NCI-H146 treated with DMSO at 0.1 percent for 48 hours (cell line): Measurements from ENCODE around the gene PABPC1L2B.
"Not testable (repeated sequence)": the region's sequence is repeated elsewhere in the genome, so short reads cannot be mapped to it uniquely, and the experiment has no call there.

ENCODE experiments used
- DNase-seq: peaks from one replicate; lab custom pipeline; 2025; ENCODE audit not compliant: unreplicated experiment; lab: John Stamatoyannopoulos, UW

PABPC1L2B gene

GRCh38 chrX:73002733-73003132 lies at the start of gene PABPC1L2B:
Gene PABPC1L2B, plus strand, starts transcription at chrX:73002939. Its CDS starts 704 bp downstream, at chrX:73003643.
- DNase-seq, result not testable (repeated sequence)

DNA sequence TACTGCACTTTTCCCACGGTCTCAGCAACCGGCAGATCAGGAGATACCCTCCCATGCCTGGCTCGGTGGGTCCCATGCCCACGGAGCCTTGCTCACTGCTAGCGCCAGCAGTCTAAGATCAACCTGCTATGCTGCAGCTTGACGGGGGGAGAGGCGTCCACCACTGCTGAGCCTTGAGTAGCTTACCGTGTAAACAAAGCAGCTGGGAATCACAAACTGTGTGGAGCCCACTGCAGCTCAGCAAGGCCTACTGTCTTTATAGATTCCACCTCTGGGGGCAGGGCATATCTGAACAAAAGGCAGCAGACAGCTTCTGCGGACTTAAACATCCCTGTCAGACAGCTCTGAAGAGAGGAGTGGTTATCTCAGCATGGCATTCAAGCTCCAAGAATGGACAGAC lies 42.8 kb upstream of the PABPC1L2B start:
- not testable (repeated sequence) for DNase-seq

GRCh38 chrX:72971859-72972258 lies 30.9 kb upstream of the PABPC1L2B start:
- not testable (repeated sequence) for DNase-seq

DNA sequence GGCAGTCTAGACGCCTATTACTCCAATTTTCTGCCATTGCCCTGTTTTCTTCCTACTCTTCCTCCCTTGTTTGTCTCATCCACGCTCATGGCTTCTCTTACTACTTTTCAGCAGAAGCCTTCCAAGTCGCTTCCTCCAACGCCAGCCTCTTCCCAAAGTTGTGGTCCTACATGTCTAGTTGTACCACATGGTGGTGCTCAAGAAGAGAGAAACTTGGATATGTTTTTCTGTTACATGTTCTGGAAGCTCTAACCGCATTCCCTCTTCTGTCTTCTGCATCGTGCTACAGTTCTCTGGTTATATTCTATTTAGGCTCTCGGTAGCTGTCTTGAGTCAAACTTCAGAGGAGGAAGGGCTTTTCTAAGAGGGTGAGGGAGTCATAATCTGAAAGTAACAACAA lies 27.9 kb upstream of the PABPC1L2B start:
- not testable (repeated sequence) for DNase-seq

- not testable (repeated sequence) for DNase-seq
These were observed 21.8 kb upstream of the PABPC1L2B start for GRCh38 chrX:72980894-72981469.

DNA sequence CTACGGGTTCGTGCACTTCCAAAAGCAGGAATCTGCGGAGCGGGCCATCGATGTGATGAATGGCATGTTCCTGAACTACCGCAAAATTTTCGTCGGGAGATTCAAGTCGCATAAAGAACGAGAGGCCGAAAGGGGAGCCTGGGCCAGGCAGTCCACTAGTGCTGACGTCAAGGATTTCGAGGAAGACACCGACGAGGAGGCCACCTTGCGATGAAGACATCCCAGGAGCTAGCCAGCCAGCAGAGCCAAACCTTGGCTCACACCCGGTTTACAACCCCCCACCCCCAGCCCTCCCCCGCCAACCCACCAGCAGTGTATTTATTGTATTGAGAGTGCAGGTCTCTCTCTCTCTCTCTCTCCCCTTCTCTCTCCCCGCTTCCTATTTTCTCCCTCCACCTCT lies 1.3 kb downstream of the PABPC1L2B start:
- not testable (repeated sequence) for DNase-seq

DNA sequence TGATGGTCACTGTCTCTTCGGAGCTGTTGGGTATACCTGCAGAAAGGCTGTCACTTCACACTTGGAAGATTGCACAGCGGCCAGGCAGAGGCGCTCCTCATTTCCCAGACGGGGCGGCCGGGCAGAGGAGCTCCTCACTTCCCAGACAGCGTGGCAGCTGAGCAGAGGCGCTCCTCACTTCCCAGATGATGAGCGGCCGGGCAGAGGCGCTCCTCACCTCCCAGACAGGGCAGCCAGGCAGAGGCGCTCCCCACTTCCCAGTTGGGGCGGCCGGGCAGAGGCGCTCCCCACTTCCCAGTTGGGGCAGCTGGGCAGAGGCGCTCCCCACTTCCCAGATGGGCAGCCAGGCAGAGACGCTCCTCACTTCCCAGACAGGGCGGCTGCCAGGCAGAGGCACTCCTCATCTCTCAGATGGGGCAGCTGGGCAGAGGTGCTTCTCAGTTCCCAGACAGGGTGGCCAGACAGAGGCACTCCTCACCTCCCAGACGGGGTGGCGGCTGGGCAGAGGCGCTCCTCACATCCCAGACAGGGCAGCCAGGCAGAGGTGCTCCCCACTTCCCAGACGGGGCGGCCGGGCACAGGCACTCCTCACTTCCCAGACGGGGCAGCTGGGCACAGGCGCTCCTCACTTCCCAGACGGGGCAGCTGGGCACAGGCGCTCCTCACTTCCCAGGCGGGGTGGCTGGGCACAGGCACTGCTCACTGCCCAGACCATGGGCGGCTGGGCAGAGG lies 18.8 kb downstream of the PABPC1L2B start:
- no peak for DNase-seq

- DNase-seq, result not testable (repeated sequence)
These were observed 19.3 kb downstream of the PABPC1L2B start for GRCh38 chrX:73022093-73022445.

GRCh38 chrX:73028876-73029275 lies 26.1 kb downstream of the PABPC1L2B start:
- no peak for DNase-seq
